GM23248 (cell line): ENCODE measurements around the gene MMP24OS.

Experiments
- EZH2 ChIP-seq: fragments of 200-600 bp; sonication (generic); IDR thresholded peaks from 2 replicates; pipeline ENCODE4 v1.6.1; 2018; ENCODE audit warnings: antibody characterized with exemption, mild to moderate bottlenecking; ENCODE audit not compliant: insufficient read depth, poor library complexity, severe bottlenecking
- EZH2phosphoT487 ChIP-seq: fragments of 200-600 bp; sonication (generic); IDR thresholded peaks from 2 replicates; pipeline ENCODE4 v1.6.1; 2018; ENCODE audit warnings: antibody characterized with exemption, moderate library complexity, mild to moderate bottlenecking, low read depth; ENCODE audit not compliant: insufficient read depth

DNA sequence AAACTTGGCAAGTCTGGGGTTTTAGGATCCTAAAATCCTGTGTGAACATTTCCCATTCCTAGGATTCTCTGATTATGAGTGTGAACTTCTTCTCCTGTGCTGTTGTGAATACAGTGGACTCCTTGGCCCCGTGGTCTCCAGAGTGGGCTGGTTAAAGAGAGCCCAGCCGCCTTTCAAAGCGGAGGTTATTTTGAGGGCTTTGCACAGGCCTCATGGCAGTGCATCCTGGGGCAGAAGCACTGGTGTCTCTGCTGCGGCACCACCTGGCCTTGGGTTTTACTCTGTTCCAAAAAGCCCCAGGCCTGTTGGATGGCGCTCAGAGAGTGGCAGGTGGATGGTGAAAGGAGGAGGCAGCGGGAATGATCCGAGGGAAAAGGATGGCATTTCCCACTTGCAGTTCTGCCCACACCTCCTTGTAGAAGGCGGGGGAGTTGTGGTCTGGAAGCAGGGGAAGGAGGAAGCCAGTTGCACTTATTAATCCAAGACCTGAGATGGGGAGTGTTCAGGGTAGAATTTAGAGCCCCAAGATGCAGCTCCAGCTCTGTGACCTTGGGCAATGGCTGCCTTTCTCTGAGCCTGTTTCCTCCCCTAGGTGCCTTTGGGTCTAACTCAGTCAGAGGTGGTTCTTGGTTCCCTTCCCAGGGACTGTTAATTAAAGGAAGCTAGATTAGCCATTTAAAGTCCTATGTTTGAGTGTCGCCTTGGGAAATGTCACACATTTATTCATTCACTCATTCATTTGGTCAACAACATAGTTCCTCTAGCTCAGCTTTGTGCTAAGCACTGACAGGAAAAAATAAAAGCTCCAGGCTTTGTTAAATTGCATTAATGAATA is 29.1 kb downstream of the MMP24OS start:
- TF ChIP-seq EZH2: no peak
- no peak for TF ChIP-seq EZH2phosphoT487
